Neural progenitor cell (in vitro differentiated cells): Measurements from ENCODE around the gene MIER2.

Source experiments
- EZH2 ChIP-seq: fragments of 200-600 bp; sonication (generic); IDR thresholded peaks from 2 replicates; pipeline ENCODE4 v1.6.1; 2017; ENCODE audit warnings: antibody characterized with exemption, mild to moderate bottlenecking, moderate library complexity
- TF ChIP-seq, protein P1 (sequence below): fragments of 200-600 bp; sonication (generic); IDR thresholded peaks from 2 replicates; pipeline ENCODE4 v1.5.1; 2017; ENCODE audit warnings: antibody characterized with exemption, mild to moderate bottlenecking

DNA sequence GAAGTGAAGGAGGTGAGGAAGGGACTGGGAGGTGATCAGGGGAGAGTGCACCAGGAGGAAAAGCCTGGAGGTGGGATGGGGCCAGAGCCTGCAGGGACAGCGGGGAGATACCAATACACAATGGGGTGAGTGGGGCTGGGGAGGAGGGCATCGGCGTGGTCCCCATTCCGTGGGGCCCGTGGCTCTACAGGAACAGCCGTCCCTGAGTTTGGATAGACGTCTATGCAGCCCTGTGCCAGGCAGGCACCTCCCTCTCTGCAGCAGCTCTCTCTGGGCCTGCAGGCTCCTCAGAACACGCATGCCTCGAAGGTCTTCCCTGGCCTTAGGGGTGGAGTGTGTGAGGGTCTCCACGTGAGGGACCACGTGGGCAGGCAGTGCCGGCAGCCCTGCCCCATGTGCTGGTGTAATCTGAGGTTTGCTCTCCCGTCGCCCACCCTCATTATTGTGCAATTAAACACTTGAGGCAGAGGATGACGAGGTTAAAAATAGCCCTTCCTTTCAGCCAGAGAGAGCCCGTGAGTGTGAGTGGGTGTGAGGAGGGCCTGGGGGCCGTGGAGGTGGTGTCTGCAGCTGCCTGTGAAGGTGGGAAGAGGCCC, 47.9 kb upstream of the MIER2 start:
- no peak for TF ChIP-seq EZH2
- TF ChIP-seq, protein P1, sequence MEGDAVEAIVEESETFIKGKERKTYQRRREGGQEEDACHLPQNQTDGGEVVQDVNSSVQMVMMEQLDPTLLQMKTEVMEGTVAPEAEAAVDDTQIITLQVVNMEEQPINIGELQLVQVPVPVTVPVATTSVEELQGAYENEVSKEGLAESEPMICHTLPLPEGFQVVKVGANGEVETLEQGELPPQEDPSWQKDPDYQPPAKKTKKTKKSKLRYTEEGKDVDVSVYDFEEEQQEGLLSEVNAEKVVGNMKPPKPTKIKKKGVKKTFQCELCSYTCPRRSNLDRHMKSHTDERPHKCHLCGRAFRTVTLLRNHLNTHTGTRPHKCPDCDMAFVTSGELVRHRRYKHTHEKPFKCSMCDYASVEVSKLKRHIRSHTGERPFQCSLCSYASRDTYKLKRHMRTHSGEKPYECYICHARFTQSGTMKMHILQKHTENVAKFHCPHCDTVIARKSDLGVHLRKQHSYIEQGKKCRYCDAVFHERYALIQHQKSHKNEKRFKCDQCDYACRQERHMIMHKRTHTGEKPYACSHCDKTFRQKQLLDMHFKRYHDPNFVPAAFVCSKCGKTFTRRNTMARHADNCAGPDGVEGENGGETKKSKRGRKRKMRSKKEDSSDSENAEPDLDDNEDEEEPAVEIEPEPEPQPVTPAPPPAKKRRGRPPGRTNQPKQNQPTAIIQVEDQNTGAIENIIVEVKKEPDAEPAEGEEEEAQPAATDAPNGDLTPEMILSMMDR, result no peak
